ENCODE measurements around the gene FMR1.

GRCh38 chrX:147876849-147877646 lies 34.7 kb upstream of the FMR1 start:
- TF ChIP-seq CTCF (IDR thresholded peaks at IDR 0.05; ENCODE audit: insufficient read depth, low read length, poor library complexity, severe bottlenecking) (no peak), EZH2phosphoT487 (conservative IDR thresholded peaks at IDR 0.05; ENCODE audit: low read length) (no peak)

Measured in SU-DHL-6 (cell line).